SK-N-SH (cell line): ENCODE results near the gene PDE11A. TPM values are rescaled to one million over a fixed set of nuclear protein-coding genes. Genes with fewer than 3 reads are reported as not detected.

Source experiments
- CTCF ChIA-PET: fragments of 300-600, 350-600 bp; formaldehyde crosslinking; extraction: SDS; loops from one replicate; lab custom pipeline; 2021; lab: Yijun Ruan, JAX
- POLR2A ChIA-PET: fragments of 350-600 bp; sonication (Branson Sonifier 250); formaldehyde crosslinking; extraction: SDS; loops from one replicate; lab custom pipeline; 2020; ENCODE audit warnings: antibody characterized with exemption, inconsistent platforms; lab: Yijun Ruan, JAX
- DNase-seq: peaks from one replicate; pipeline ENCODE4 v3.0.0; 2012
- H2AFZ ChIP-seq: fragments of 200-600 bp; sonication (generic); 2 replicates; pipeline ENCODE4 v1.8.1; 2016; ENCODE audit warnings: antibody characterized with exemption, mild to moderate bottlenecking, low read depth
- H3F3A ChIP-seq: fragments of 200-600 bp; sonication (generic); replicated peaks from 2 replicates; pipeline ENCODE3; 2016; ENCODE audit warnings: antibody characterized with exemption, mild to moderate bottlenecking; ENCODE audit not compliant: insufficient read depth
- H3K27ac ChIP-seq, 2 experiments: fragments of 200-500 bp in 1 of 2; fragments of 200-600 bp in 1 of 2; sonication (Bioruptor generic) in 1 of 2; sonication (generic), shearing (Covaris generic) in 1 of 2; 2 replicates each; pipeline versions ENCODE4 v1.5.1 to v1.6.1; 2014 to 2016; ENCODE audit warnings: low read depth in 2 of 2, inconsistent platforms in 1 of 2, low read length in 1 of 2, mild to moderate bottlenecking in 1 of 2, mixed read lengths in 1 of 2
- H3K27me3 ChIP-seq: fragments of 200-600 bp; sonication (generic), shearing (Covaris generic); 2 replicates; pipeline ENCODE4 v1.6.1; 2016; ENCODE audit warnings: mixed run types; ENCODE audit not compliant: insufficient read depth
- H3K36me3 ChIP-seq, 2 experiments: fragments of 200-500 bp in 1 of 2; fragments of 200-600 bp in 1 of 2; sonication (Bioruptor generic) in 1 of 2; sonication (generic) in 1 of 2; replicated peaks in 1 of 2; 2 replicates each; pipeline versions ENCODE3 to v1.5.1; 2014 to 2016; ENCODE audit warnings: low read length in 1 of 2, mild to moderate bottlenecking in 1 of 2; ENCODE audit not compliant: insufficient read depth in 2 of 2, control insufficient read depth in 1 of 2
- H3K4me1 ChIP-seq, 2 experiments: fragments of 200-500 bp in 1 of 2; fragments of 200-600 bp in 1 of 2; sonication (Bioruptor generic) in 1 of 2; sonication (generic), shearing (Covaris generic) in 1 of 2; 2 replicates each; pipeline versions ENCODE4 v1.5.1 to v1.6.1; 2014 to 2016; ENCODE audit warnings: low read depth in 1 of 2, low read length in 1 of 2, mixed run types in 1 of 2; ENCODE audit not compliant: insufficient read depth in 2 of 2, control insufficient read depth in 1 of 2
- H3K4me2 ChIP-seq: fragments of 200-600 bp; sonication (generic), shearing (Covaris generic); 2 replicates; pipeline ENCODE4 v1.6.1; 2017; ENCODE audit warnings: mixed run types
- H3K4me3 ChIP-seq, 2 experiments: fragments of 200-500 bp in 1 of 2; fragments of 200-600 bp in 1 of 2; sonication (Bioruptor generic) in 1 of 2; sonication (generic), shearing (Covaris generic) in 1 of 2; 2 replicates each; pipeline versions ENCODE4 v1.5.1 to v1.8.1; 2014 to 2016; ENCODE audit warnings: low read depth in 2 of 2, inconsistent platforms in 1 of 2, low read length in 1 of 2, mild to moderate bottlenecking in 1 of 2, mixed read lengths in 1 of 2, moderate library complexity in 1 of 2
- H3K79me2 ChIP-seq: fragments of 200-600 bp; sonication (generic); 2 replicates; pipeline ENCODE4 v1.8.1; 2017; ENCODE audit warnings: mild to moderate bottlenecking; ENCODE audit not compliant: insufficient read depth
- H3K9ac ChIP-seq: fragments of 200-600 bp; sonication (generic); 2 replicates; pipeline ENCODE4 v1.6.1; 2017; ENCODE audit warnings: mixed run types
- H3K9me2 ChIP-seq: fragments of 200-600 bp; sonication (generic); 2 replicates; pipeline ENCODE4 v1.6.1; 2017; ENCODE audit warnings: mixed run types
- H3K9me3 ChIP-seq: fragments of 200-600 bp; sonication (generic); 2 replicates; pipeline ENCODE4 v1.6.1; 2017; ENCODE audit warnings: mixed run types, mild to moderate bottlenecking, moderate library complexity
- H4K20me1 ChIP-seq: fragments of 200-600 bp; sonication (generic); 2 replicates; pipeline ENCODE4 v1.6.1; 2017; ENCODE audit warnings: mild to moderate bottlenecking, mixed run types; ENCODE audit not compliant: insufficient read depth
- FOXJ3 ChIP-seq: sonication (generic); formaldehyde crosslinking; IDR thresholded peaks from 2 replicates; pipeline ENCODE4 v1.5.1; 2020; ENCODE audit warnings: mild to moderate bottlenecking, missing genetic modification reagents
- FOXM1 ChIP-seq: IDR thresholded peaks from 2 replicates; pipeline ENCODE4 v1.4.0; 2012; ENCODE audit warnings: low read depth, mild to moderate bottlenecking
- GATA2 ChIP-seq: sonication (generic); formaldehyde crosslinking; IDR thresholded peaks from 2 replicates; pipeline ENCODE4 v1.5.0; 2020; ENCODE audit warnings: mild to moderate bottlenecking, missing genetic modification reagents
- JUND ChIP-seq: IDR thresholded peaks from 2 replicates; pipeline ENCODE4 v1.4.0; 2012
- MEF2A ChIP-seq: IDR thresholded peaks from 2 replicates; pipeline ENCODE4 v1.4.0; 2012; ENCODE audit warnings: low read depth, borderline replicate concordance
- NRF1 ChIP-seq: IDR thresholded peaks from 2 replicates; pipeline ENCODE4 v1.6.1; 2012; ENCODE audit warnings: low read depth, mild to moderate bottlenecking, low read length
- POLR2AphosphoS5 ChIP-seq: IDR thresholded peaks from 2 replicates; pipeline ENCODE4 v1.6.1; 2012; ENCODE audit warnings: low read depth, low read length
- RFX5 ChIP-seq: IDR thresholded peaks from 2 replicates; pipeline ENCODE4 v1.6.1; 2012; ENCODE audit warnings: mild to moderate bottlenecking, improper control_type of control experiment, low read length
- RXRA ChIP-seq: IDR thresholded peaks from 2 replicates; pipeline ENCODE4 v1.4.0; 2012; ENCODE audit warnings: low read depth, mild to moderate bottlenecking, borderline replicate concordance
- SMC3 ChIP-seq: IDR thresholded peaks from 2 replicates; pipeline ENCODE4 v1.6.1; 2012; ENCODE audit warnings: low read depth, low read length, improper control_type of control experiment
- TAF1 ChIP-seq: IDR thresholded peaks from 2 replicates; pipeline ENCODE4 v1.6.1; 2012; ENCODE audit warnings: low read depth, mild to moderate bottlenecking, low read length, moderate library complexity, borderline replicate concordance
- TCF12 ChIP-seq: IDR thresholded peaks from 2 replicates; pipeline ENCODE4 v1.4.0; 2012
- TEAD4 ChIP-seq: IDR thresholded peaks from 2 replicates; pipeline ENCODE4 v1.4.0; 2012; ENCODE audit warnings: mild to moderate bottlenecking, borderline replicate concordance; ENCODE audit not compliant: insufficient read depth
- WGBS: methylation state at CpG from one replicate; pipeline ENCODE4 v1.1.6; 2017; ENCODE audit warnings: low lambda C conversion rate; 5-methylcytosine and 5-hydroxymethylcytosine counted together
- polyA plus RNA-seq, 3 experiments: library from polyadenylated mRNA; depleted of rRNA; stranded (reverse); fragments of >200 nt; gene quantifications; 2 replicates each; pipeline ENCODE4 v1.2.3, GENCODE V29; 2012
- TF ChIP-seq, protein P1 (sequence below): IDR thresholded peaks from 2 replicates; pipeline ENCODE4 v1.6.1; 2012; ENCODE audit warnings: mild to moderate bottlenecking, low read depth, low read length, moderate library complexity
- TF ChIP-seq, protein P2 (sequence below): IDR thresholded peaks from 2 replicates; pipeline ENCODE4; 2012
- TF ChIP-seq, protein P3 (sequence below): fragments of 150-350 bp; IDR thresholded peaks from 2 replicates; pipeline ENCODE4 v1.6.1; 2016; ENCODE audit warnings: mild to moderate bottlenecking, low read depth, low read length

PDE11A gene
- polyA plus RNA-seq, 1 of the 3 experiments (the other 2 are of a cell fraction) = 0.10 TPM

DNA sequence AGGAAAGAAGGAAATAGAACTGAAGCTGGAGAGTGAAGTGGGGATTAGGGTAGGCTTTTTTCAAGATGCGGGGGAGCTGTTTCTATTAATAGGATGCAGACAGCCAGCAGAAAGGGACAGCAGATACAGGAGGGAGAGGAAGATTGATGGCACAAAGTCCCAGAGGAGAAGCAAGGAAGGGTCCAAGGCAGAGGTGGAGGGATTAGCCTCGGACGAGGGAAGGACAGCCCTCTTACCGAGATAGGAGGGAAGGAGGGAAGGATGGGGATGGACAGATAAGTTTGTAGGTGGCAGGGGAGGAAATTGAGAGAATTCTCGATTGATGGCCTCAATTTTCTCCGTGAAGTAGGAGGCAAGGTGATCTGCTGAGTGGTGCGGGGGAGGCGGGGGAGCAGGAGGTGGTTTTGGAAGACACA lies 362.6 kb downstream of the PDE11A start:
- POLR2A ChIA-PET = no interaction called here
- TF ChIP-seq MEF2A (no peak), FOXM1 (no peak), FOXJ3 (CRISPR knock-in tag) (no peak), SMC3 (no peak), TEAD4 (no peak), RFX5 (no peak), RXRA (no peak), NRF1 (no peak), JUND (no peak), TCF12 (no peak), GATA2 (no peak), POLR2AphosphoS5 (no peak), TAF1 (no peak)
- TF ChIP-seq, protein P1, sequence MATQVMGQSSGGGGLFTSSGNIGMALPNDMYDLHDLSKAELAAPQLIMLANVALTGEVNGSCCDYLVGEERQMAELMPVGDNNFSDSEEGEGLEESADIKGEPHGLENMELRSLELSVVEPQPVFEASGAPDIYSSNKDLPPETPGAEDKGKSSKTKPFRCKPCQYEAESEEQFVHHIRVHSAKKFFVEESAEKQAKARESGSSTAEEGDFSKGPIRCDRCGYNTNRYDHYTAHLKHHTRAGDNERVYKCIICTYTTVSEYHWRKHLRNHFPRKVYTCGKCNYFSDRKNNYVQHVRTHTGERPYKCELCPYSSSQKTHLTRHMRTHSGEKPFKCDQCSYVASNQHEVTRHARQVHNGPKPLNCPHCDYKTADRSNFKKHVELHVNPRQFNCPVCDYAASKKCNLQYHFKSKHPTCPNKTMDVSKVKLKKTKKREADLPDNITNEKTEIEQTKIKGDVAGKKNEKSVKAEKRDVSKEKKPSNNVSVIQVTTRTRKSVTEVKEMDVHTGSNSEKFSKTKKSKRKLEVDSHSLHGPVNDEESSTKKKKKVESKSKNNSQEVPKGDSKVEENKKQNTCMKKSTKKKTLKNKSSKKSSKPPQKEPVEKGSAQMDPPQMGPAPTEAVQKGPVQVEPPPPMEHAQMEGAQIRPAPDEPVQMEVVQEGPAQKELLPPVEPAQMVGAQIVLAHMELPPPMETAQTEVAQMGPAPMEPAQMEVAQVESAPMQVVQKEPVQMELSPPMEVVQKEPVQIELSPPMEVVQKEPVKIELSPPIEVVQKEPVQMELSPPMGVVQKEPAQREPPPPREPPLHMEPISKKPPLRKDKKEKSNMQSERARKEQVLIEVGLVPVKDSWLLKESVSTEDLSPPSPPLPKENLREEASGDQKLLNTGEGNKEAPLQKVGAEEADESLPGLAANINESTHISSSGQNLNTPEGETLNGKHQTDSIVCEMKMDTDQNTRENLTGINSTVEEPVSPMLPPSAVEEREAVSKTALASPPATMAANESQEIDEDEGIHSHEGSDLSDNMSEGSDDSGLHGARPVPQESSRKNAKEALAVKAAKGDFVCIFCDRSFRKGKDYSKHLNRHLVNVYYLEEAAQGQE = no peak
- TF ChIP-seq, protein P2, sequence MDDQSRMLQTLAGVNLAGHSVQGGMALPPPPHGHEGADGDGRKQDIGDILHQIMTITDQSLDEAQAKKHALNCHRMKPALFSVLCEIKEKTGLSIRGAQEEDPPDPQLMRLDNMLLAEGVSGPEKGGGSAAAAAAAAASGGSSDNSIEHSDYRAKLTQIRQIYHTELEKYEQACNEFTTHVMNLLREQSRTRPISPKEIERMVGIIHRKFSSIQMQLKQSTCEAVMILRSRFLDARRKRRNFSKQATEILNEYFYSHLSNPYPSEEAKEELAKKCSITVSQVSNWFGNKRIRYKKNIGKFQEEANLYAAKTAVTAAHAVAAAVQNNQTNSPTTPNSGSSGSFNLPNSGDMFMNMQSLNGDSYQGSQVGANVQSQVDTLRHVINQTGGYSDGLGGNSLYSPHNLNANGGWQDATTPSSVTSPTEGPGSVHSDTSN = no peak
- TF ChIP-seq, protein P3, sequence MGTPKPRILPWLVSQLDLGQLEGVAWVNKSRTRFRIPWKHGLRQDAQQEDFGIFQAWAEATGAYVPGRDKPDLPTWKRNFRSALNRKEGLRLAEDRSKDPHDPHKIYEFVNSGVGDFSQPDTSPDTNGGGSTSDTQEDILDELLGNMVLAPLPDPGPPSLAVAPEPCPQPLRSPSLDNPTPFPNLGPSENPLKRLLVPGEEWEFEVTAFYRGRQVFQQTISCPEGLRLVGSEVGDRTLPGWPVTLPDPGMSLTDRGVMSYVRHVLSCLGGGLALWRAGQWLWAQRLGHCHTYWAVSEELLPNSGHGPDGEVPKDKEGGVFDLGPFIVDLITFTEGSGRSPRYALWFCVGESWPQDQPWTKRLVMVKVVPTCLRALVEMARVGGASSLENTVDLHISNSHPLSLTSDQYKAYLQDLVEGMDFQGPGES = no peak
- Histone ChIP-seq H3K9me3 (no peaks in the 10 kb centered on the region), H4K20me1 (no peaks in the 10 kb centered on the region), H3K9ac (no peak overlapping the region), H3F3A (no peaks in the 10 kb centered on the region), H3K4me2 (no peak overlapping the region), H3K79me2 (no peaks in the 10 kb centered on the region), H3K27ac (no peak overlapping the region; a peak in 1 of 4 replicates), H3K4me1 (peaks cover 0 to 18% of the 10 kb centered on the region in 2 experiments; a peak in 1 of 4 replicates), H3K4me3 (no peak overlapping the region), H3K36me3 (no peaks in the 10 kb centered on the region), H3K9me2 (no peaks in the 10 kb centered on the region), H3K27me3 (no peaks in the 10 kb centered on the region), H2AFZ (no peak overlapping the region)
- WGBS = 69% methylated on average over 8 of the region's 8 CpGs
- no peak for DNase-seq
- CTCF ChIA-PET = interaction anchor here (2.1 kb wide), 1 partner anchor 15 kb away, joined by 12 read pairs; no protein-coding TSS in a partner anchor
